Spleen (tissue), 7 donors: ENCODE measurements around the gene PRKACA.
"Not testable (repeated sequence)": the region's sequence is repeated elsewhere in the genome, so short reads cannot be mapped to it uniquely, and the experiment has no call there.

ENCODE experiments used
- POLR2AphosphoS5 ChIP-seq, 3 donors: sonication (generic); formaldehyde crosslinking; IDR thresholded peaks; one replicate each; pipeline ENCODE4 v1.5.1; 2017; ENCODE audit warnings: antibody characterized with exemption in 3 of 3
- TF ChIP-seq, protein P1 (sequence below), 11 experiments: fragments of 200-600 bp in 7 of 11; fragments of 450-650 bp in 4 of 11; sonication (generic) in 4 of 11; IDR thresholded peaks in 8 of 11; conservative IDR thresholded peaks in 3 of 11; 1 replicate in 7 of 11; 2 replicates in 4 of 11; pipeline versions ENCODE4 v1.4.0 to v1.8.0; 2016 to 2021; ENCODE audit warnings: antibody characterized with exemption in 11 of 11, inconsistent platforms in 4 of 11, mild to moderate bottlenecking in 1 of 11
- donor health status: DM: no; HTN: no; CAD: no; lungs with moderate emphysema.
- donor health status: DM: no; HTN: no; CAD: no.
- donor health status: DM: no; HTN: no; CAD: no.

DNA sequence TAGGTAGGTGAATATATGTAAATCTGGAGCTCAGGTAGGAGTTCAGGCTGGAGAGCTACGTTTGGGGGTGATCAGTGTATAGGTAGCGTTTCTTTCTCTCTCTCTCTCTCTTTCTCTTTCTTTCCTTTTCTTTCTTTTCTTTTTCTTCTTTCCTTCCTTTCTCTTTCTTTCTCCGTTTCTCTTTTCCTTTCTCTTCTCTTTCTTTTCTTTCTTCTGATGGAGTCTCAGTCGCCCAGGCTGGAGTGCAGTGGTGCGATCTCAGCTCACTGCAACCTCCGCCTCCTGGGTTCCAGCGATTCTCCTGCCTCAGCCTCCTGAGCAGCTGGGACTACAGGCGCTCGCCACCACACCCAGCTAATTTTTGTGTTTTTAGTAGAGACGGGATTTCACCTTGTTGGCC, 28.6 kb upstream of the PRKACA start:
- not testable (repeated sequence) for TF ChIP-seq POLR2AphosphoS5 (IDR thresholded peaks at IDR 0.05)
- TF ChIP-seq, protein P1, sequence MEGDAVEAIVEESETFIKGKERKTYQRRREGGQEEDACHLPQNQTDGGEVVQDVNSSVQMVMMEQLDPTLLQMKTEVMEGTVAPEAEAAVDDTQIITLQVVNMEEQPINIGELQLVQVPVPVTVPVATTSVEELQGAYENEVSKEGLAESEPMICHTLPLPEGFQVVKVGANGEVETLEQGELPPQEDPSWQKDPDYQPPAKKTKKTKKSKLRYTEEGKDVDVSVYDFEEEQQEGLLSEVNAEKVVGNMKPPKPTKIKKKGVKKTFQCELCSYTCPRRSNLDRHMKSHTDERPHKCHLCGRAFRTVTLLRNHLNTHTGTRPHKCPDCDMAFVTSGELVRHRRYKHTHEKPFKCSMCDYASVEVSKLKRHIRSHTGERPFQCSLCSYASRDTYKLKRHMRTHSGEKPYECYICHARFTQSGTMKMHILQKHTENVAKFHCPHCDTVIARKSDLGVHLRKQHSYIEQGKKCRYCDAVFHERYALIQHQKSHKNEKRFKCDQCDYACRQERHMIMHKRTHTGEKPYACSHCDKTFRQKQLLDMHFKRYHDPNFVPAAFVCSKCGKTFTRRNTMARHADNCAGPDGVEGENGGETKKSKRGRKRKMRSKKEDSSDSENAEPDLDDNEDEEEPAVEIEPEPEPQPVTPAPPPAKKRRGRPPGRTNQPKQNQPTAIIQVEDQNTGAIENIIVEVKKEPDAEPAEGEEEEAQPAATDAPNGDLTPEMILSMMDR (IDR thresholded peaks at IDR 0.05 in 8 of 11, conservative IDR thresholded peaks at IDR 0.05 in 3 of 11): not testable (repeated sequence)
